Erythroblast (primary cell): ENCODE data around the gene SCFD1.

ENCODE experiments used
- GATA1 ChIP-seq: IDR thresholded peaks from 2 replicates; pipeline ENCODE4 v1.6.1; 2011; ENCODE audit warnings: low read depth, mild to moderate bottlenecking, control low read depth, low read length, moderate library complexity
- POLR2A ChIP-seq: IDR thresholded peaks from 2 replicates; pipeline ENCODE4 v1.6.1; 2011; ENCODE audit warnings: mild to moderate bottlenecking, low read length

GRCh38 chr14:30651937-30652336 lies 29.8 kb downstream of the SCFD1 start:
- peak; percentile 56 for TF ChIP-seq POLR2A
- no peak for TF ChIP-seq GATA1
